GM10266 (cell line): ENCODE data around the gene ELMOD1.

Experiments used
- DNase-seq: peaks from one replicate; pipeline ENCODE4 v3.0.0; 2012; ENCODE audit errors: extremely low spot score
- TF ChIP-seq, protein P1 (sequence below): IDR thresholded peaks from 2 replicates; pipeline ENCODE4 v1.5.1; 2012; ENCODE audit warnings: mild to moderate bottlenecking, low read depth; ENCODE audit not compliant: control insufficient read depth, insufficient read depth; ENCODE audit errors: missing control alignments

Gene ELMOD1

DNA sequence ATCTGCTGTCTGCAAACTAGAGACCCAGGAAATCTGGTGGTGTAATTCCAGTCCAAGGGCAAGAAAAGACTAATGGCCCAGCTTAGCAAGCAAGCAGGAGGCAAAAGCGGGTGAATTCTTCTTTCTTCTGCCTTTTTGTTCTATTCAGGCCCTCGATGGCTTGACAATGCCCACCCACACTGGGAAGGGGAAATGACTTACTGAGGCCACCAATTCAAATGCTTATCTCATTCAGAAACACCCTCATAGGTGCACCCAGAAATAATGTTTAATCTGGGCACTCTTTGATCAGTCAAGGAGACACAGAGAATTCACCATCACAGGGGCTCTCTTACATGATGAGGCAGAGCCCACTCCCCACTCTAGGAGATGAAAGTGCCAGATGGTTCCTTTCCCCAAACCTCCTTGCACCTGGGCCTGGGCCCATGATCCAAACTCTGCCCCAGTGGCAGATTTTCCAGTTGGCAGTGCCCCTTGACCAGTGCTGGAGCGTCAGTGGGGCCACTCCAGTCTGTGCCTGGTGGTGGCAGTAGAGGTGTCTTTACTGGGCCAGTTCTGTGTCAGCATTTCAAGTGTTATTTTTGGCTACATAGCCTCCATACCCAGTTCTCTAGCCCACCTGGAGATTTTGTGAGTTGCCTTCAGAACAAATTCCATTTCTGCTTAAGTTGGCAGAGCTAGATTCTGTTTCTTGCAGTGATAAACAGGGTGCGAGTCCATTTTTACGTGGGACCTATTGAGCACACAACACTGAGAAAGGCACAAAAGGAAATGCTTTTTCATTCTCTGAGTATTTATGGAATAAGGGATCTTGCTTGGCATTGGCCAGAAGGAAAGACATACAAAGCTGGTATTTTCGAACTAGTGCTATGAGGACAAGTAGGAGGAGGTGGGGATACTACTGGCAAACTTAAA, 7.5 kb downstream of the ELMOD1 start:
- peak; percentile 28 for DNase-seq
- TF ChIP-seq, protein P1, sequence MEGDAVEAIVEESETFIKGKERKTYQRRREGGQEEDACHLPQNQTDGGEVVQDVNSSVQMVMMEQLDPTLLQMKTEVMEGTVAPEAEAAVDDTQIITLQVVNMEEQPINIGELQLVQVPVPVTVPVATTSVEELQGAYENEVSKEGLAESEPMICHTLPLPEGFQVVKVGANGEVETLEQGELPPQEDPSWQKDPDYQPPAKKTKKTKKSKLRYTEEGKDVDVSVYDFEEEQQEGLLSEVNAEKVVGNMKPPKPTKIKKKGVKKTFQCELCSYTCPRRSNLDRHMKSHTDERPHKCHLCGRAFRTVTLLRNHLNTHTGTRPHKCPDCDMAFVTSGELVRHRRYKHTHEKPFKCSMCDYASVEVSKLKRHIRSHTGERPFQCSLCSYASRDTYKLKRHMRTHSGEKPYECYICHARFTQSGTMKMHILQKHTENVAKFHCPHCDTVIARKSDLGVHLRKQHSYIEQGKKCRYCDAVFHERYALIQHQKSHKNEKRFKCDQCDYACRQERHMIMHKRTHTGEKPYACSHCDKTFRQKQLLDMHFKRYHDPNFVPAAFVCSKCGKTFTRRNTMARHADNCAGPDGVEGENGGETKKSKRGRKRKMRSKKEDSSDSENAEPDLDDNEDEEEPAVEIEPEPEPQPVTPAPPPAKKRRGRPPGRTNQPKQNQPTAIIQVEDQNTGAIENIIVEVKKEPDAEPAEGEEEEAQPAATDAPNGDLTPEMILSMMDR, result peak; percentile 50

DNA sequence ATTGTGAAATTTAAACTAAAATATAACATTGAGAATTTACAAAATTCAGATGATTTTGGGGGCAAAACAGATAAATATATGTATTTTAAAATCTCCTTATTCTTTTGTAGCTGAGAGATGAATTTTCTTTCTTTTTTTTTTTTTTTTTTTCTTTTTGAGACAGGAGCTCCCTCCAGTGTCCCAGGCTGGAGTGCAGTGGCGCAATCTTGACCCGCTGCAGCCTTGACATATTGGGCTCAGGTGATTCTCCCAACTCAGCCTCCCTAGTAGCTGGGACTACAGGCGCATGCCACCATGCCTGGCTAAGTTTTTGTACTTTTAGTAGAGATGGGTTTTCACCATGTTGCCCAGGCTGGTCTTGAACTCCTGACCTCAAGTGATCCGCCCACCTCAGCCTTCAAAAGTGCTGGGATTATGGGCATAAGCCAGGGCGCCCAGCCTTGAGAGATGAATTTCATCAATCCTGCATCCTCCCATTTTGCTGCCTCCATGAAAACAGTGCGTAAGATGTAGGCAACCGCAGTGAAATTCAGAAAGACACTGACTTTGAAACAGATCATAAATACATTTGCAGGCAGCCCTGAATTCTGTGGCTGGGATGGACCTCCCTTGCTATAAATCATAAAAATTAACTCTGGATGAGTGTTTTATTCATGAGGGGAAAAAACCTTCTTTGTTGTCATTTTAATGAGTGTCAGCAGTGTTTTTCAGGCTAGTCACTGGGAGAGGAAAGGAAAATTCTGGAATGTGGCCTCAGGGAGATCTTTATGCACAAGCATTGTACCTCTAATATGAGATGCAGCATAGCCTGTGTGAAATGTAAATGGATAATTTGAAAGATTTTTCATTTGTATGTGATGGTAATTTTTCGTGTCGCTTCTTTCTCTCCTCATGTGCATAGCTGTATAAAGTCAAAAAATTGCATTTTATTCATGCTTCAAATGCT, 14.4 kb downstream of the ELMOD1 start:
- no peak for DNase-seq
- TF ChIP-seq, protein P1, result no peak

- DNase-seq, result no peak
- TF ChIP-seq, protein P1, result no peak
Measured at GRCh38 chr11:107606141-107606540, 15.2 kb downstream of the ELMOD1 start.

DNA sequence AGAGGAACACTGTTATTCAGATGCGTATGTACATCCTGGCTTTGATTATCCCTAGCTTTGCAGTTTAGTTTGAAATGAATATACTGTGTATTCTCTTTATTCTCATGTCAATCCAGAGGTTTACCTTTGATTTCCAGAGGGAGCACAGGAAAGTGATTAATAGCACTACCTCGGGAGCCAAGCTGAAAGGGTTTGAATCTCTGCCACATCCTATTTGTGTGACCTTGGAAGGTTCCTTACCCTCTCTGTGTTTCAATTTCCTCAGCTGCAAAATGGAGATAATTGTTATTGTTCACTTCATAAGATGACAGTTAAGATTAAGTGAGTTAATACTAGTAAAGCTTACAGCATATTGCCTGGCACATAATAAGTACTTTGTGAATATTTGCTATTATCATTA, 17.9 kb downstream of the ELMOD1 start:
- TF ChIP-seq, protein P1, result no peak
- DNase-seq, result no peak

- TF ChIP-seq, protein P1, result no peak
- no peak for DNase-seq
Measured at GRCh38 chr11:107609400-107610218, 18.7 kb downstream of the ELMOD1 start.

GRCh38 chr11:107612445-107612844, 21.5 kb downstream of the ELMOD1 start:
- TF ChIP-seq, protein P1, result no peak
- DNase-seq, result no peak
